Inflammatory macrophage (primary cell): ENCODE results near the gene PPP1R14C.
"Not testable (repeated sequence)": the region's sequence is repeated elsewhere in the genome, so short reads cannot be mapped to it uniquely, and the experiment has no call there.

ENCODE experiments used
- DNase-seq, 2 donors: peaks; one replicate each; pipeline ENCODE4 v3.0.0-alpha.2; 2020 to 2022

PPP1R14C gene

DNA sequence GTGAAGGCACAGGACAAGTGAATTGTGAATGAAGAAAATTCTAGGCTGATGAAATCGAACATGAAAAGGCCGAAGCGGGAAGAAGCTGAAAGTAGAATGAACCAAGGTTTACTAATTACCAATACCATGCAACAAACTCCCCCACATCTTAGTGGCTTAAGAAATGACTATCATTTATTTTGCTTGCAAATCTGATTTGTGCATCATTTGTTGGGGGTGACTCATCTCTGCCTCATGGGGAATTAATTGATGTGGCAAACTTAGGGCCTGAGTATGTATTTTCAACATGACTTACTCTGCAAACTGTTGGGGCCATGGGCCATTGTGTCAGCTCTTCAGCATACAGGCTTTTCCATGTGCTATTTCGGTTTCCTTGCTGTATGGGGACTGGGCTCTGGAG lies 26.8 kb downstream of the PPP1R14C start:
- DNase-seq, result peak; percentile 49 to 64

- DNase-seq, result no peak
Measured at GRCh38 chr6:150172929-150173328, 30.1 kb downstream of the PPP1R14C start.

DNA sequence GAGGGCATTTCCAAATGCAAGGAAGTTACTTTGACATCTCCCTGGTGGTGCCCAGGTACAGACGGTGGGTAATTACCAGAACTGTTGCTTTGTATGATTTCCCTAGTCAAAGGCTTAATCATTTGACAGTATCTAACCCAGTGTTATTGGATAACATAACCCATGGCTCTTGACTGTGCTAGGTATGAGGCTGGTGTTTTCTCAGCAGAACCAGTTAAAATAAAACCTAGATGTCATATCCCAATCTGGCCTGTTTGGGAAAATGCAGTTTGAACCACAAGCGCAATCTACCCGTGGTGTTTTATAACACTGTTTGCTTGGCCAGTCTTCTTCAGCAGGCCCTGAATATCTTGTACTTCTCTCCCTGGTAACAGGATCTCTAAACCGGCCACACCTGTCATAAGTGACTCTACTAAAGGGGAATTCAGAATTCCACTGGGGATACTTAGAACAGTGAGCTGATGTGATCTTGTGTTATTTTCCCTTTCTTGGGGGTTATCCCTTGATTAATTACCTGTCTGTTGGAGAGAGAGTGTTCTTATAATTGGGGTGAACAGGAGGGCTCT lies 32.8 kb downstream of the PPP1R14C start:
- no peak for DNase-seq

DNA sequence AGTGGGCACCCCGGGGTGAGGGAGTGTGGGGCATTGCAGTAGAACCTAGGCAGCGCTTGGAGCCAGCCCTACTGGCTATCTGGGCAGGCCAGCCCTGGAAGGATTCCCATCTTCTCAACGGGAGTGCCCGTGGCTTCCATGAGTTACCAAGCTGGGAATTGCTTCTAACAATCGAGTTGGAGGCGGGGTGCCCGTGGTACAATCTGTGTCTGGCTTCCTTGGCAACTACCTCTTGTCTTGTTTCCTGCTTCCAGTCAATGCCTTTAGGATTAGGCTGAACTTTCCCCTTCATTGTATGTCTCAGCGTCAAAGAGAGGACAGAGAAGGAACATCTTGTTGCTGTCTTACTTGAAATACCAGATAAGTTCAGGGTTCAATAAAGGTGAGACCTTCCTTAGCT lies 33.3 kb downstream of the PPP1R14C start:
- DNase-seq, result no peak

DNA sequence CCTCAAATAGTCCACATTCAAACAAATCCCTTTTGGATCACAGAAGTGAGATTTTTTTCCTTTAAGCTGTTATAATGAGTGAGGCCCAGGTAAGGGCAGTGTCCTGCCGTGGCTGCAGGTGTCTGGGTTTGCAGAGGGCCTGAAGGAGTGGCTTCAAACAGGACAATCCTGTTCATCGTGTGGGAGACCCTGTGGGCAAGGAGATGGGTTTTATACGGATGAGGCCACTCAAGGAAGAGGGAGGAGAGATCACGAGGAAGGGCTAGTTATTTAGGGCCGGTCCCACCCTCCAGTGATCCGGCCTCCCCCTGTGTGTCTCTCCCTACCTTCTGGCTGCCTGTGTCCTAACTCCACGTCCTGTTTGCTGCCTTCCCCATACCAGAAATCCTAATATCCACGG lies 33.8 kb downstream of the PPP1R14C start:
- DNase-seq, result no peak

DNA sequence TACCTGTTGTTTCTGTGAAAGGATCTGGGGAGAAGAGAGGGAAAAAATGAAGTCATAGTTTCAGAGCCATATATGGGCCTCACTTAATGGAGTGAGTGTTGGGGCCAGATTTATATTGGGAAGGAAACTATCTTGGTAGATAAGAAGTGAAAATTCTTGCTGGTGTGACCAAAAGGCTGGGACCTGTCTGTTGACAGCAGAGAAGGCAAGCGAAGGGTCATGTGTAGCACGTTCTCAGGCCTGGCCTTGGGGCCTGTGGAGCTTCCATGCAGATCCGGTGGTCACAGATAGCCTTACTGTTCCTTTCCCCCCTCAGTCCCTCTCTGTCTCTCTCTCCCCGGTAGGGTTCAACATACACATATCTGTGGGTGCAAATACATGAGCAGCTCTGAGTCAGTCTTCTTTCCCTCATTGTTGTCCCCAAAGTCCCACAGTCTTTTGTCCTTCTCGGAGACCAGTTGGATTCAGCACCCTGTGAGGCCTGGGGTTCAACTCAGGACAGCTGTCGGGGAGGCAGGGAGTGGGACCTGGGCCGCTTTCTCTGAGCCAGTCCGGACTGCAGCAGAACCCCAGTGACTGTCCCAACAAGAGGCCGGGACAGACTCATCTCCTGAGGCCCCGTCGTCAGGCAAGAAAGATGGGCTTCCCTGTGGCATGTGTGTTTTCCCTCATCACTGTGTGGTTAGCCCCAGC lies 34.6 kb downstream of the PPP1R14C start:
- DNase-seq, result no peak

DNA sequence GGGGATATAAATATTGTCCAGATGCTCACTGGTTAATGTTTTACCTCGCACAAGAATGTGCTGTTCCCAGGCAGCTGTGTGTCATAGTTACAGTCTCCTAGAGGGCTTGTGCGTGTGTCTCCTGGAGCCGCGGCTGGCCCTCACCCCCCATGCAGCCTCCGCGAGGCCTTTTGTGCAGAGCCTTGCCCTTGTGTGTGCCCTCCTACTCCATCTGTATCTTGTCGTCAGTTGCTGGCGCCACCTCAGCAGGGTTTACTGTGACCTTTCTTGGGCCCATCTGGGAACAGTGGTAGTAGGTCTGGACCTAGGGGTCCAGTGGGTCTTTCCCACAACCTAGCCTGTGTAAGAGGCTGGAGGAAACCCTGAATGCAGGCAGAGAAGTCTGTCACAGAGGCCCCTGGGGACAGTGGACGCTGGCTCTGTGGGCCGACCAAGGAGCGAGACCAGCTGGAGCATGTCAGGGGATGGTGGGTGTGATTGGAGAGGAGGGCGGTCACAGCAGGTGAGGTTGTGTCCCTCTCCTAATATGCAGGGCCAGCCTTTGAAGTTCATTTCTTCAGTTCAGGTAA lies 35.2 kb downstream of the PPP1R14C start:
- DNase-seq, result no peak

GRCh38 chr6:150179030-150179429 lies 36.2 kb downstream of the PPP1R14C start:
- no peak for DNase-seq

DNA sequence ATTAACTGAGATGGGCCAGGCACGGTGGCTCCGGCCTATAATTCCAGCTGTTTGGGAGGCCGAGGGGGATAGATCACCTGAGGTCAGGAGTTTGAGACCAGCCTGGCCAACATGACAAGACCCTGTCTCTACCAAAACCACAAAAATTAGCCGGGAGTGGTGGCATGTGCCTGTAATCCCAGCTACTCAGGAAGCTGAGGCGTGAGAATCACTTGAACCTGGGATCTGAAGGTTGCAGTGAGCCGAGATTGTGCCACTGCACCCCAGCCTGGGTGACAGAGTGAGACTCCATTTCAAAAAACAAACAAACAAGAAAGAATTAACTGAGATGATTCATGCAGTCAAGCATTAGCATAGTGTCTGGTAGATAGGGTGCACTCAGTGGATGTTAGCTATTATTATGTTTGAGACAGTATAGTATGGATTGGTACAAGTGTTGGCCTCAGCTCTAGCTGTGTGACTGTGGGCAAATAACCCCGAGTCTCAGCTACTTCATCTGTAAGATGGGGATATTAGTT lies 37.1 kb downstream of the PPP1R14C start:
- DNase-seq, result not testable (repeated sequence)

DNA sequence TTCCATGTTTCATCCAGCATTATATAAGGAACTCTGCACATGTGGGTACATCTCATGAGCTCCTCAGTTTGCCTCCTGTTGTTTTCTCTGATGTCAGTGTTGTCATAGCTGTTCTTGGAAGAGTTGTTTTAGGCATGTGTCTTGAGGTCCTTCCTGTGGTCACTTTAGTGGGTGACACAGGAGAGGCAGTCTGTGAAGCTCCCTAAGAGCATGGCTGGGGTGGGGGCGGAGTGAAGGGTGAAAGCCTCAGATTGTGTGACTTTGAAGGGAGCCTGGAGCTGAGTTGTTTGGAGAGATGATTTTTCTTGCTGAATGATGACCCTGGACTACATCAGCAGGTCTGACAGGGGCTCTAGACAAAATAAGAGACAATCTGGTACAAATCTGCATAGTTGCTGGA lies 37.7 kb downstream of the PPP1R14C start:
- DNase-seq, result no peak

GRCh38 chr6:150182460-150183078 lies 39.7 kb downstream of the PPP1R14C start:
- DNase-seq, result no peak

- DNase-seq, result peak in 1 of 2 donors; percentile 20
Measured at GRCh38 chr6:150183105-150183504, 40.3 kb downstream of the PPP1R14C start.

DNA sequence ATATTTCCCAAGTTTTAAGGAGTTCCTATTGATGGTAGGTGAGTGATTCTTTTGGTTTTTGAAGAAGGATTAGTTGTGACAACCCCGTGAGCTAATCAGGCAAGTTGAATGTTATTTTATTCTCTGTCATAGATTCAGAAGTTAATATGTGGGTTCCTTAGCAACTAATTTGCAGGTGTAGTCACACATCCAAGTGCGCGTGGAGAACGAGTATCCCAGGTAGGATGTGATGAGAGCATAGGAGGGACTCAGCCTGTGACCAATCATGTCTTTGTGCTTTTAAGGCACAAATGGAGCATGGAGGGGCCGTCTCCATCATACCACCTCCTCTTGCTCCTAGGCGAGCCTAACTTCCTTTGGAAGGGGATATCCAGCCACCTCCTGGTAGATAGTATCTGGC lies 41.1 kb downstream of the PPP1R14C start:
- DNase-seq, result no peak

DNA sequence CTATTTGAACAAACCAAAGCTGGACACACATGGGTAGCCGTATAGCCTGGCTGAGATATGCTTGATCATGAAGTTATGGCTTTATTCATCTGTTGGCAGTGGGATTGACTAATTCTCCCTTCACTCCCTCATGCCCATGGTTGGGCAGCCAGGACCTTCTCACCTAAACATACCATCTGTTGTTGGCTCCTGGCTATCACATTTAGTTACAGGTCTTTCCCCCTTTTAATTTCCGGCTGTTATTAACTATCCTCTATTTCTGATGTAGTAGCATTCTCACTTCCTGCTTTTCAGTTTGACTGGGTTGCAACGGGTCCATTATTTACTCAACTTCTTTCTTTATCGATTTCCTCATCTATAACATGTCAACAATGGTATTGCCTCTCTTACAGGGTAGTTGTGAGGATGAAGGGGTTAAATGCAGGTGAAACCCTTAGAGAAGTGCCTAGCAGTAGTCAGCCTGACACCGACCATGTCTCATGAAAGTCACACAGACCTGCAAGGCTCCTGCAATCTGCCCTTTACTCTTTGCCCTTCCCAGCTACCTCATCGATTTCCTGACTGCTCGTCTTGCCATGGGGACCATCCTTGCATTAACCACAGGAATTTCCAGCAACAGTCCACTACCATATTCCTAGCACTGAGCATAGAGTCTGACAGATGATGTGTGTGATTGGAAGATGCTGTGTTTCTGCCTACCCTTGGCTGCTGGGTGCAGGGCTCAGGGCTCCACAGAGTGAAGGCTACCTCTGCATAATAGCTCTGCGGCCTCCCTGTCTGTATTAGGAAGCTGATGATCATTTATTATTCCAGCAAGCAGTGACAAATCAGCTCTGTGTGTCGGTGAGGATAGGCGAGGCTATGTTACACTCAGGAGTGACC lies 42.2 kb downstream of the PPP1R14C start:
- no peak for DNase-seq

DNA sequence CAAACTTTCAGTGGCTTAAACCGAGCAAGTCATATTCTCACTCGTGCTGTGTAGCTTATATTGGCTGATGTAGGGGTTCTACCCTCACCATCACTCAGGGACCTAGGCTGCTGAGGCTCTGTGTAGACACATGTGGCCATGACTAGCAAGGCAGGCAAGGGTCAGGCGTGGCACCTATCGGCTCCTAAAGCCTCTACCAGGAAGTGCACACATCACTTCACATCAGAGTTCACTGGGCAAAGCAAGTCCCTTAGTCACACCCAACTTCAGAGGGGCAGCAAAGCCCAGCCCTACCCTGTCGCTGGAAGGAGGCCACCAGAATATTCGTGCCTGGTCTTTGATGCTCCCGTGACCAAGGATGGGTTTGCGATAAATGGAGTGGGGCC lies 42.9 kb downstream of the PPP1R14C start:
- no peak for DNase-seq

DNA sequence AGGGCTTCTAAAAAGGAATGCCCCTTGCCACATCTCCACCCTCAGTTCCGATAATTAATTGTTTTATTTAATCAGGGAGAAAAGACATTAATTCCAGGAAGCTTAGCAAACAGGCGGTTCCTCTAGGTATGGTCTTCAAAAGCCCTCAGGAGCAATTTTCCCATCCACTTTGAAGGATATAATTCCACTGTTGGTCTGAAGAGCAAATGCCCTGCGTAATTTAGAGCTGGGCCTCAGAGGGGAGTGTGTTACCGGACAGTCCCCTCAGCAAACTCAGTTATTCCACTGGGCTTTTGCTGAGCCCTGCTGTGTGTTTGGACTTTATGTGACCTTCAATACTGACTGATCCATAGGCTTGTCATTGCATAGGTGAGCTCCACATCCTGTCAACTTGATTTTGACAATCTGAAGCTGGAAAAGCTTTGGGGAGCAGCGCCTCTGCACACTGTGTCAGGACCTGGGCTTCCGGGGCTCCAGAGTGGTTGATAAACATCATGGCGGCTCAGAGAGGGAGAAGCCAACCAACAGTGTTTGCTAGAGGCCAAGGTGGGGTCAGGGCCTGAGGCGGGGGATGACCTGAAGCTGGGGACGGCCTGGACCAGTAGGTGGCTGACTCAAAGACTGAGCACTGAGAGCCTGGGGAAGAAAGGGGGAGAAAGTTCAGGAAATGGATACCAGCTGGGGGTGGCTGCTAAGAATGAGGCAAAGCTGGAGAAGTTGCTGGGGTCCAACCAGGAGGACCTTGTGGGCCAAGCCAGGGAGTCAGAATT lies 43.5 kb downstream of the PPP1R14C start:
- DNase-seq, result no peak

- DNase-seq, result not testable (repeated sequence)
Measured at GRCh38 chr6:150187433-150187832, 44.6 kb downstream of the PPP1R14C start.

- DNase-seq, result no peak
Measured at GRCh38 chr6:150189122-150189521, 46.3 kb downstream of the PPP1R14C start.

DNA sequence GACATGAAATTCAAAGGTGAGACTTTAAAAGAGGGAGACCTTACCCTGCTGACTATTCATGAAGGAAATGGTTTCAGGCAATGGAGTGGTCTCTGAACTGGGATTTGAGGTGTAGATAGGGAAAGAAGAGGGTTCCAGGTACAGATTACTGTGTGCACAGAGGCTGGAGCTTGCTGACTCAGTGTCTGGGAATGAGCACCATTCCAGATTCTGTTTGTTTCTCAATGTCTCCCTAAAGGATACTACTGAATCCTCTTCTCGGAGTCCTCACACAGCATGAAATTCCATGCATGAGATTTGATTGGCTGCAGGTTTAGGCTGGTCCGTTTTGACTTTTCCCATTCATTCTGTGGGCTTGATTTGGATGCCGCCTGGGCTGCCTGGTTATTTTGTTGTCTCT lies 49.0 kb downstream of the PPP1R14C start:
- no peak for DNase-seq

GRCh38 chr6:150194195-150194594 lies 51.4 kb downstream of the PPP1R14C start:
- no peak for DNase-seq

GRCh38 chr6:150195996-150196417 lies 53.2 kb downstream of the PPP1R14C start:
- DNase-seq, result no peak
